ENCODE data around the gene SWSAP1. TPM values are rescaled to one million over a fixed set of nuclear protein-coding genes. Genes with fewer than 3 reads are reported as not detected.
"Not testable (repeated sequence)": the region's sequence is repeated elsewhere in the genome, so short reads cannot be mapped to it uniquely, and the experiment has no call there.

SWSAP1 gene
- total and polyA plus RNA-seq, 2 donors (not counting 1 experiment from before 2014, with no cell fraction given): 0.50 to 1.2 TPM

GRCh38 chr19:11404588-11405222, 30.2 kb downstream of the SWSAP1 start:
- no peak for DNase-seq (ENCODE audit: low read depth in 2 of 2)
- H3K4me3 ChIP-seq (replicated peaks in 1 of 4; ENCODE audit: control extremely low read depth in 1 of 4, insufficient read depth in 1 of 4, low read depth in 3 of 4, low read length in 4 of 4): no peak overlapping the region
- H3K4me1 ChIP-seq (ENCODE audit: control insufficient read depth, extremely low read depth, insufficient read depth, low read length): no peaks in the 10 kb centered on the region
- no peak overlapping the region for H3K9ac ChIP-seq (ENCODE audit: insufficient read depth, low read length)
- TF ChIP-seq EZH2 (IDR thresholded peaks at IDR 0.05; ENCODE audit: low read length, missing control alignments) (no peak), CTCF (conservative IDR thresholded peaks at IDR 0.05 in 1 of 2, IDR thresholded peaks at IDR 0.05 in 1 of 2; ENCODE audit: low read depth in 1 of 2, low read length in 2 of 2) (no peak)
- H3K9me3 ChIP-seq (ENCODE audit: control insufficient read depth, insufficient read depth, low read depth, low read length): no peaks in the 10 kb centered on the region
- H3K79me2 ChIP-seq (ENCODE audit: control insufficient read depth, insufficient read depth, low read length): no peaks in the 10 kb centered on the region
- no peaks in the 10 kb centered on the region for H4K20me1 ChIP-seq (ENCODE audit: control insufficient read depth, extremely low read depth, insufficient read depth, low read length)
- H3K36me3 ChIP-seq (ENCODE audit: control insufficient read depth, insufficient read depth, low read length): no peaks in the 10 kb centered on the region
- no peak overlapping the region for H3K27ac ChIP-seq (ENCODE audit: insufficient read depth, low read length)
- no peaks in the 10 kb centered on the region for H3K27me3 ChIP-seq (ENCODE audit: control insufficient read depth, insufficient read depth, low read length)
- H3K4me2 ChIP-seq (ENCODE audit: extremely low read depth, insufficient read depth, low read length): no peak overlapping the region
- no peak overlapping the region for H2AFZ ChIP-seq (ENCODE audit: low read length)

- H3K4me2 ChIP-seq (ENCODE audit: extremely low read depth, insufficient read depth, low read length): no peak overlapping the region
- H4K20me1 ChIP-seq (ENCODE audit: control insufficient read depth, extremely low read depth, insufficient read depth, low read length): no peaks in the 10 kb centered on the region
- TF ChIP-seq CTCF (conservative IDR thresholded peaks at IDR 0.05 in 1 of 2, IDR thresholded peaks at IDR 0.05 in 1 of 2; ENCODE audit: low read depth in 1 of 2, low read length in 2 of 2) (peak; percentile 20 to 30), EZH2 (IDR thresholded peaks at IDR 0.05; ENCODE audit: low read length, missing control alignments) (no peak)
- DNase-seq (ENCODE audit: low read depth in 2 of 2): no peak
- H2AFZ ChIP-seq (ENCODE audit: low read length): no peak overlapping the region
- no peaks in the 10 kb centered on the region for H3K9me3 ChIP-seq (ENCODE audit: control insufficient read depth, insufficient read depth, low read depth, low read length)
- no peaks in the 10 kb centered on the region for H3K36me3 ChIP-seq (ENCODE audit: control insufficient read depth, insufficient read depth, low read length)
- no peak overlapping the region for H3K4me3 ChIP-seq (replicated peaks in 1 of 4; ENCODE audit: control extremely low read depth in 1 of 4, insufficient read depth in 1 of 4, low read depth in 3 of 4, low read length in 4 of 4)
- H3K9ac ChIP-seq (ENCODE audit: insufficient read depth, low read length): no peak overlapping the region
- no peaks in the 10 kb centered on the region for H3K4me1 ChIP-seq (ENCODE audit: control insufficient read depth, extremely low read depth, insufficient read depth, low read length)
- no peak overlapping the region for H3K27ac ChIP-seq (ENCODE audit: insufficient read depth, low read length)
- no peaks in the 10 kb centered on the region for H3K27me3 ChIP-seq (ENCODE audit: control insufficient read depth, insufficient read depth, low read length)
- H3K79me2 ChIP-seq (ENCODE audit: control insufficient read depth, insufficient read depth, low read length): no peaks in the 10 kb centered on the region
Measured at GRCh38 chr19:11405846-11406643, 31.6 kb downstream of the SWSAP1 start.

- H3K4me2 ChIP-seq (ENCODE audit: extremely low read depth, insufficient read depth, low read length); H3K9me3 ChIP-seq (ENCODE audit: control insufficient read depth, insufficient read depth, low read depth, low read length); H3K4me1 ChIP-seq (ENCODE audit: control insufficient read depth, extremely low read depth, insufficient read depth, low read length); H4K20me1 ChIP-seq (ENCODE audit: control insufficient read depth, extremely low read depth, insufficient read depth, low read length); H3K79me2 ChIP-seq (ENCODE audit: control insufficient read depth, insufficient read depth, low read length); H2AFZ ChIP-seq (ENCODE audit: low read length); H3K27ac ChIP-seq (ENCODE audit: insufficient read depth, low read length); H3K36me3 ChIP-seq (ENCODE audit: control insufficient read depth, insufficient read depth, low read length); H3K9ac ChIP-seq (ENCODE audit: insufficient read depth, low read length); H3K27me3 ChIP-seq (ENCODE audit: control insufficient read depth, insufficient read depth, low read length); DNase-seq (ENCODE audit: low read depth in 2 of 2); H3K4me3 ChIP-seq (replicated peaks in 1 of 4; ENCODE audit: control extremely low read depth in 1 of 4, insufficient read depth in 1 of 4, low read depth in 3 of 4, low read length in 4 of 4): not testable (repeated sequence)
Measured at GRCh38 chr19:11406703-11407236, 32.3 kb downstream of the SWSAP1 start.

Measured in fibroblast of lung (primary cell).